Body of pancreas (tissue), 4 donors: ENCODE results near the gene ST3GAL3. TPM values are rescaled to one million over a fixed set of nuclear protein-coding genes. Genes with fewer than 3 reads are reported as not detected.

Source experiments
- ATAC-seq: fragments of 150-250 bp; one replicate; pipeline ENCODE4 v1.9.1; 2016
- DNase-seq, 4 donors: peaks; one replicate each; pipeline ENCODE4 v3.0.0-alpha.2; 2019
- H3K27ac ChIP-seq, 4 donors: fragments of 200-600 bp; sonication (generic); 1 replicate in 3 of 4; 2 replicates in 1 of 4; pipeline versions ENCODE4 v1.5.1 to v1.6.1; 2016 to 2019; ENCODE audit warnings: mild to moderate bottlenecking in 1 of 4, mixed read lengths in 1 of 4, moderate library complexity in 1 of 4
- H3K27me3 ChIP-seq, 2 donors: fragments of 200-600 bp; sonication (generic); one replicate each; pipeline ENCODE4 v1.6.0; 2016; ENCODE audit warnings: mild to moderate bottlenecking in 1 of 2
- H3K36me3 ChIP-seq, 2 donors: fragments of 200-600 bp; sonication (generic); replicated peaks in 1 of 2; 2 replicates each; pipeline ENCODE4 v1.5.1; 2016; ENCODE audit warnings: low read depth in 2 of 2; ENCODE audit not compliant: insufficient read depth in 1 of 2
- H3K4me1 ChIP-seq: fragments of 200-600 bp; sonication (generic); one replicate; pipeline ENCODE4 v1.6.0; 2016
- H3K4me3 ChIP-seq, 2 donors: fragments of 200-600 bp; sonication (generic); 1 replicate in 1 of 2; 2 replicates in 1 of 2; pipeline ENCODE4 v1.5.1; 2016 to 2019
- H3K9me3 ChIP-seq, 3 donors: fragments of 200-600 bp; sonication (generic); 1 replicate in 2 of 3; 2 replicates in 1 of 3; pipeline ENCODE4 v1.5.1; 2016
- CTCF ChIP-seq, 7 experiments: fragments of 450-650 bp in 4 of 7; fragments of 200-600 bp in 3 of 7; sonication (generic) in 3 of 7; IDR thresholded peaks; one replicate each; pipeline ENCODE4 v1.5.1; 2016 to 2019; ENCODE audit warnings: antibody characterized with exemption in 7 of 7
- POLR2A ChIP-seq, 3 donors: fragments of 450-650 bp; IDR thresholded peaks; one replicate each; pipeline ENCODE4 v1.6.1; 2016; ENCODE audit warnings: antibody characterized with exemption in 3 of 3, mild to moderate bottlenecking in 2 of 3
- WGBS, 2 donors: methylation state at CpG; one replicate each; pipeline ENCODE4 v1.1.5; 2017; 5-methylcytosine and 5-hydroxymethylcytosine counted together
- intact Hi-C: fragments of 100-400 bp; cut with DNase I; formaldehyde crosslinking; loops from one replicate; pipeline ENCODE4 v1.15.1; 2023
- total RNA-seq, 2 donors: library from RNA; depleted of rRNA; stranded (reverse); fragments of >200 nt; gene quantifications; one replicate each; pipeline ENCODE4 v1.1.0, GENCODE V29; 2016

Gene ST3GAL3
- total RNA-seq, 2 donors from 2014 or later = 14.5 to 15.2 TPM

- TF ChIP-seq POLR2A (IDR thresholded peaks at IDR 0.05) = no peak
- 67 to 84% methylated on average over 3 of the region's 3 CpGs for whole genome bisulfite sequencing, 2 donors
- no peaks in the 10 kb centered on the region for H3K27me3 ChIP-seq
- intact Hi-C loops = no loop called here
- no peak for DNase-seq
- no peak for ATAC-seq
- no peaks in the 10 kb centered on the region for H3K36me3 ChIP-seq
- H3K9me3 ChIP-seq = no peaks in the 10 kb centered on the region
- H3K4me1 ChIP-seq = peaks cover 9% of the 10 kb centered on the region
- no peak overlapping the region for H3K4me3 ChIP-seq
- H3K27ac ChIP-seq = no peak overlapping the region
Observed at GRCh38 chr1:43953361-43953760, 246.0 kb downstream of the ST3GAL3 start.

GRCh38 chr1:43954036-43954435 lies 246.7 kb downstream of the ST3GAL3 start:
- 86 to 87% methylated on average over 3 to 5 of the region's 5 CpGs for WGBS, 2 donors

GRCh38 chr1:43956234-43956633 lies 248.9 kb downstream of the ST3GAL3 start:
- 89 to 96% methylated on average over 8 of the region's 8 CpGs for WGBS, 2 donors
- TF ChIP-seq POLR2A (IDR thresholded peaks at IDR 0.05) (no peak), CTCF (IDR thresholded peaks at IDR 0.05) (no peak)
- no peak for ATAC-seq

More at GRCh38 chr1:43954036-43954435, 246.7 kb downstream of the ST3GAL3 start:
- ATAC-seq (no peak), DNase-seq (no peak)
- Histone ChIP-seq H3K4me1 (peaks cover 2% of the 10 kb centered on the region), H3K4me3 (no peak overlapping the region), H3K27ac (no peak overlapping the region), H3K36me3 (no peaks in the 10 kb centered on the region), H3K9me3 (no peaks in the 10 kb centered on the region), H3K27me3 (no peaks in the 10 kb centered on the region)
- TF ChIP-seq CTCF (IDR thresholded peaks at IDR 0.05) (no peak), POLR2A (IDR thresholded peaks at IDR 0.05) (no peak)
- intact Hi-C loops = no loop called here

GRCh38 chr1:43957407-43958040 lies 250.2 kb downstream of the ST3GAL3 start:
- Histone ChIP-seq H3K4me1 (no peaks in the 10 kb centered on the region), H3K9me3 (no peaks in the 10 kb centered on the region), H3K27ac (no peak overlapping the region), H3K36me3 (no peaks in the 10 kb centered on the region), H3K4me3 (no peak overlapping the region), H3K27me3 (no peaks in the 10 kb centered on the region)
- 80 to 91% methylated on average over 6 to 7 of the region's 7 CpGs for WGBS, 2 donors
- DNase-seq (no peak), ATAC-seq (no peak)
- intact Hi-C loops = no loop called here
- TF ChIP-seq POLR2A (IDR thresholded peaks at IDR 0.05) = no peak
- TF ChIP-seq CTCF (IDR thresholded peaks at IDR 0.05) = no peak

More at GRCh38 chr1:43956234-43956633, 248.9 kb downstream of the ST3GAL3 start:
- Histone ChIP-seq H3K27me3 (no peaks in the 10 kb centered on the region), H3K4me3 (no peak overlapping the region), H3K9me3 (no peaks in the 10 kb centered on the region), H3K4me1 (no peaks in the 10 kb centered on the region), H3K36me3 (no peaks in the 10 kb centered on the region), H3K27ac (no peak overlapping the region)
- DNase-seq = no peak
- intact Hi-C loops = no loop called here

- Histone ChIP-seq H3K4me1 (no peaks in the 10 kb centered on the region), H3K27me3 (no peaks in the 10 kb centered on the region), H3K9me3 (no peaks in the 10 kb centered on the region), H3K4me3 (no peak overlapping the region), H3K27ac (no peak overlapping the region), H3K36me3 (no peaks in the 10 kb centered on the region)
- intact Hi-C loops = no loop called here
- ATAC-seq (no peak), DNase-seq (no peak)
- TF ChIP-seq POLR2A (IDR thresholded peaks at IDR 0.05) (no peak), CTCF (IDR thresholded peaks at IDR 0.05) (no peak)
- WGBS, 2 donors = 88 to 92% methylated on average over 9 of the region's 9 CpGs
Observed at GRCh38 chr1:43958351-43959255, 251.3 kb downstream of the ST3GAL3 start.
